RWPE2 (cell line): ENCODE data around the gene RPL37.

ENCODE experiments used
- ATAC-seq: fragments of 200-7000 bp; cut with Tn5 transposase; 3 replicates; pipeline ENCODE4 v1.9.1; 2021; ENCODE audit warnings: low read depth
- DNase-seq: peaks from one replicate; pipeline ENCODE4 v3.0.0-alpha.2; 2020; ENCODE audit warnings: low spot score
- H3K27ac ChIP-seq: fragments of 450-650 bp; 2 replicates; pipeline ENCODE4 v1.5.1; 2017; ENCODE audit warnings: mild to moderate bottlenecking; ENCODE audit not compliant: poor library complexity, severe bottlenecking
- H3K27me3 ChIP-seq: fragments of 250-450 bp; sonication (Bioruptor Pico); 2 replicates; pipeline ENCODE4 v1.5.1; 2021; ENCODE audit warnings: mild to moderate bottlenecking, moderate library complexity; ENCODE audit not compliant: insufficient read depth, poor library complexity, severe bottlenecking
- H3K36me3 ChIP-seq: fragments of 250-450 bp; sonication (Bioruptor Pico); 2 replicates; pipeline ENCODE4 v1.5.1; 2020; ENCODE audit warnings: low read depth, mild to moderate bottlenecking, moderate library complexity
- H3K4me1 ChIP-seq: fragments of 250-450 bp; sonication (Bioruptor Pico); 2 replicates; pipeline ENCODE4 v1.5.1; 2021; ENCODE audit warnings: mild to moderate bottlenecking, moderate library complexity; ENCODE audit not compliant: insufficient read depth, poor library complexity, severe bottlenecking
- H3K4me3 ChIP-seq: fragments of 250-450 bp; sonication (Bioruptor Pico); 2 replicates; pipeline ENCODE4 v1.5.1; 2021; ENCODE audit warnings: mild to moderate bottlenecking, moderate library complexity; ENCODE audit not compliant: severe bottlenecking
- H3K9me3 ChIP-seq: fragments of 250-450 bp; sonication (Bioruptor Pico); 2 replicates; pipeline ENCODE4 v1.5.1; 2021; ENCODE audit warnings: mild to moderate bottlenecking, moderate library complexity; ENCODE audit not compliant: severe bottlenecking
- CTCF ChIP-seq: fragments of 450-650 bp; IDR thresholded peaks from one replicate; pipeline ENCODE4 v1.5.1; 2017; ENCODE audit warnings: mild to moderate bottlenecking, moderate library complexity; ENCODE audit not compliant: poor library complexity, severe bottlenecking

The RPL37 gene

DNA sequence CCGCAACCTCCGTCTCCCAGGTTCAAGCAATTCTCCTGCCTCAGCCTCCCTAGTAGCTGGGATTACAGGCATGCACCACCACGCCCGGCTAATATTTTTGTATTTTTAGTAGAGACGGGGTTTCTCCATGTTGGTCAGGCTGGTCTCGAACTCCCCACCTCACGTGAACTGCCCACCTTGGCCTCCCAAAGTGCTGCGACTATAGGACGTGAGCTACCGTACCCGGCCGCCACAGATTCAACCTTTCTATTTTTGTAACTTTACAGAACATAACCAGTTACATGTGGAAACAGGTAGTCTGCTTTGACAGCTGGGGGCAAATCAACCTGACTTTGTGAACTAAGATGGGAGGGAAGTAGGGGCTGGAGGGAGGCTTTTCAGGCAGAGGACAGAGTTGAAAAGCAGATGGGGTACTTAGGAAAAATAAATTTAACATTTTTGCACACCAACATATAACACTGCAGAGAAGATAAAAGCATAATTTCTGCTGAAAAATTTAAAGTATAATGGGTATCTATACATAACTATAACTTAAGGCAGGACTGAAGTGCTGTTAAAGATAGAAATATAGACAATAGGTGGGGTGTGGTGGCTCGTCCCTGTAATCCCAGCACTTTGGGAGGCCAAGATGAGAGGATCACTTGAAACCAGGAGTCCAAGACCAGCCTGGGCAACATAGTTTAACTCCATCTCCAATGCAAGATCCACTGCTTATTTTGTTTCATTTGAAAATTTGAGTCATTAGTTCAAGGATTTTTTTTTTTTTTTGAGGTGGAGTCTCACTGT, 5.1 kb downstream of the RPL37 start:
- no peak for TF ChIP-seq CTCF
- peaks cover 99% of the 10 kb centered on the region for H3K36me3 ChIP-seq
- H3K27me3 ChIP-seq: no peaks in the 10 kb centered on the region
- peak overlapping the region; percentile 7 for H3K27ac ChIP-seq
- no peaks in the 10 kb centered on the region for H3K9me3 ChIP-seq
- DNase-seq (no peak), ATAC-seq (no peak)
- peaks cover 15% of the 10 kb centered on the region for H3K4me1 ChIP-seq
- no peak overlapping the region for H3K4me3 ChIP-seq

DNA sequence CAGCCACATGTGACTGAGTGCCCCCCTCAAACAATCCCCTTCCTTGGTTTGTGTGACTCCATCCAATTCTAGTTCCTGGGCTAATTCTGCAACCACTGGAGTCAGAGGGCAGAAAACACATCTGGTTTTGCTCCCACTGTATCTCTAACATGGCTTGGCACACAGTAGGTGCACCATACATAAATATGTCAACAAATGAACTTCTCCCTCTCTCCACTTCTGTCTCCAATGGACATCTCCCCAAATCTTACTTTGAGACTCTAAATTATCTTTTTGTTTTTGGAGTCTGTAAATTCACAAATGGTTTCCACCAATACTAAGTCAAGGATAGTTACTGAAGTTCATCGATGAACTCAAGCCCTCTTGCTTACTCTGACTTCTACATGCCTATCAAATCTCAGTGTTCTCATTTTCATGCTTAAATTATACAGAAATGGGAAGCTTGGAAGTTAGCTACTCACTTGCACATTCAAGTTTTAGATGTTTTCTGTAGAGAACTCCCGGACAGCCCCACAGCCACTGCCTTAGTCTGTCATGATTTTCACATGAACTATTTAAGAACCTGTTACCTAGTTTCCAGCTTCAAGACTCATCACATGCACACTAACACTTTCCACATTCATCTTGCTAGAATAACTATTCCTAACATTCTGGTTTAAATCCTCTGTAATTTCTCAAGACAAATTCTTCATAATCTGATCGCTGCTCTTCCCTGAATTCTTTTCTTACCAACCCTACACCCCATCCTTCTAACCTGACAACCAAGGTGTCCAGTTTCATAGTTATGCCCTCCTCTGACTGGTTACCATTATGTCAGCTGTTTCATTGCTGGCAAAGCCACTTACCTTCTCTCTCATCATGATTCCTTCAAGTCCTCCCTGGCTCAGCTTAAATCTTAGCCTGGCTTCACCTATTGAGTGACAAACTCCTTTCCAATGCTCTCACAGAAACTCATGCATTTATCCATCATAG, 6.0 kb downstream of the RPL37 start:
- DNase-seq (no peak), ATAC-seq (no peak)
- Histone ChIP-seq H3K27me3 (no peaks in the 10 kb centered on the region), H3K27ac (no peak overlapping the region), H3K4me3 (no peak overlapping the region), H3K9me3 (no peaks in the 10 kb centered on the region), H3K4me1 (peaks cover 15% of the 10 kb centered on the region), H3K36me3 (peaks cover 96% of the 10 kb centered on the region)
- TF ChIP-seq CTCF: no peak

DNA sequence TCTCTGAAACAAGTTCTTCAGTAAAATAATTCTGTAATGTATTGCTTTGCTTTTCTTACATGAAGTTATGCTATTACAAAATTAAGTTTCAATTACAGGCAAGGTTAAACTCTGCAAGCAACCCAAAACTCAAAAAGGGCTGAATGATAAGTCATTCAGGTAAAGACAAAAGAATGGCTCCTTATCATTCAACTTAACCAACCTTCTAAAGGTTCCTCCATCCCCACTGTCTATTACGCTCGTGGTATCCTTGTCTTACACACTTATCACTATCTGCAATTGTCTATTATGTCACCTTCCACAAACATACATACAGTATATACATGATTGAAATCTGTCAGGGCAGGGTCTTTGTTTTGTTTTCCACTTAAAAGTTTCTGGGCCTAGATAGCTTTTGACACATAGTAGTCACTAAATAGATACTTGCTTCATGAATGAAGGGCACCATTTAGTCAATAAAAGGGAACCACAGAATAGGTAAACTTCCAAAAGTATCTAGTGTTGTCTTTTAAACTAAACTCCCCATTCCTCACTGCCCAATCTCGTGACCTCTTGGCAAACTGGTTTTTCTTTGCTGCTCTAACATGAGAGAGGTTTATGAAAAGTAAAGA, 6.9 kb downstream of the RPL37 start:
- no peak for DNase-seq
- no peak overlapping the region for H3K4me3 ChIP-seq
- no peaks in the 10 kb centered on the region for H3K27me3 ChIP-seq
- ATAC-seq: no peak
- no peak overlapping the region for H3K27ac ChIP-seq
- TF ChIP-seq CTCF: no peak
- H3K4me1 ChIP-seq: peaks cover 12% of the 10 kb centered on the region
- no peaks in the 10 kb centered on the region for H3K9me3 ChIP-seq
- peaks cover 89% of the 10 kb centered on the region for H3K36me3 ChIP-seq

GRCh38 chr5:40827188-40827977, 7.6 kb downstream of the RPL37 start:
- ATAC-seq: no peak
- no peaks in the 10 kb centered on the region for H3K27me3 ChIP-seq
- H3K36me3 ChIP-seq: peaks cover 82% of the 10 kb centered on the region
- DNase-seq: no peak
- H3K4me1 ChIP-seq: peaks cover 4% of the 10 kb centered on the region
- peak overlapping the region; percentile 2 for H3K27ac ChIP-seq
- no peak overlapping the region for H3K4me3 ChIP-seq
- no peaks in the 10 kb centered on the region for H3K9me3 ChIP-seq
- TF ChIP-seq CTCF: no peak
